A673 (cell line): Measurements from ENCODE around the gene GPR160. TPM values are rescaled to one million over a fixed set of nuclear protein-coding genes. Genes with fewer than 3 reads are reported as not detected.

Experiments
- BruUV-seq: library from RNA; stranded (reverse); fragments of 400-500 nt; replicated peaks from 2 replicates; lab custom pipeline; 2021; lab: Mats Ljungman, UMichigan
- CTCF ChIA-PET: fragments of 300-600 bp; sonication (Branson Sonifier 250); formaldehyde crosslinking; loops from one replicate; lab custom pipeline; 2022; ENCODE audit warnings: antibody characterized with exemption; lab: Charles Lee
- POLR2A ChIA-PET: fragments of 300-600 bp; sonication (Branson Sonifier 250); formaldehyde crosslinking; loops from one replicate; lab custom pipeline; 2022; ENCODE audit warnings: antibody characterized with exemption; ENCODE audit not compliant: low non-redundant PET; lab: Charles Lee
- DNase-seq: peaks from one replicate; pipeline ENCODE4 v3.0.0-alpha.2; 2015; ENCODE audit warnings: low spot score
- H3K27ac ChIP-seq: fragments of 200-600 bp; sonication (generic); 2 replicates; pipeline ENCODE4 v1.5.1; 2016; ENCODE audit warnings: mixed run types, low read depth, mild to moderate bottlenecking, mixed read lengths, antibody characterized with exemption, low read length; ENCODE audit not compliant: poor library complexity, severe bottlenecking
- H3K27me3 ChIP-seq: fragments of 200-600 bp; sonication (generic); replicated peaks from 2 replicates; pipeline ENCODE4 v1.6.1; 2017; ENCODE audit warnings: mixed run types, low read depth, mild to moderate bottlenecking, mixed read lengths, antibody characterized with exemption, low read length; ENCODE audit not compliant: insufficient read depth, poor library complexity
- H3K36me3 ChIP-seq: fragments of 200-600 bp; sonication (generic); 2 replicates; pipeline ENCODE4 v1.6.1; 2016; ENCODE audit warnings: mixed run types, mild to moderate bottlenecking, mixed read lengths, antibody characterized with exemption, low read length; ENCODE audit not compliant: insufficient read depth, poor library complexity, severe bottlenecking
- H3K4me1 ChIP-seq: fragments of 200-600 bp; sonication (generic); 2 replicates; pipeline ENCODE4 v1.6.1; 2017; ENCODE audit warnings: mixed run types, mild to moderate bottlenecking, mixed read lengths, antibody characterized with exemption, low read length; ENCODE audit not compliant: insufficient read depth, poor library complexity, severe bottlenecking
- H3K4me3 ChIP-seq: fragments of 200-600 bp; sonication (generic); 2 replicates; pipeline ENCODE4 v1.5.1; 2016; ENCODE audit warnings: low read depth, mixed run types, mild to moderate bottlenecking, mixed read lengths, low read length; ENCODE audit not compliant: poor library complexity, severe bottlenecking
- H3K9me3 ChIP-seq: fragments of 200-600 bp; sonication (generic); 2 replicates; pipeline ENCODE4 v1.6.1; 2016; ENCODE audit warnings: mixed run types, low read depth, mild to moderate bottlenecking, mixed read lengths, antibody characterized with exemption, low read length; ENCODE audit not compliant: poor library complexity, severe bottlenecking
- EZH2 ChIP-seq: fragments of 200-600 bp; sonication (generic); IDR thresholded peaks from 2 replicates; pipeline ENCODE4 v1.6.1; 2017; ENCODE audit warnings: borderline replicate concordance, low read depth, mild to moderate bottlenecking, mixed read lengths, antibody characterized with exemption, low read length; ENCODE audit not compliant: poor library complexity, severe bottlenecking
- intact Hi-C: fragments of 100-400 bp; cut with micrococcal nuclease; formaldehyde crosslinking; loops from one replicate; pipeline ENCODE4 v1.10.0; 2022; ENCODE audit not compliant: unreplicated experiment
- total RNA-seq: library from RNA; stranded (reverse); gene quantifications from 2 replicates; pipeline ENCODE4 v1.2.3, GENCODE V29; 2021
- TF ChIP-seq, protein P1 (sequence below): fragments of 300-800, 200-600 bp; sonication (generic); conservative IDR thresholded peaks from 2 replicates; pipeline ENCODE4 v1.5.1; 2017; ENCODE audit warnings: low read depth, mild to moderate bottlenecking, antibody characterized with exemption, low read length, moderate library complexity, mixed read lengths

Gene GPR160
- total RNA-seq, 1 experiment from 2014 or later, result 11.2 TPM

DNA sequence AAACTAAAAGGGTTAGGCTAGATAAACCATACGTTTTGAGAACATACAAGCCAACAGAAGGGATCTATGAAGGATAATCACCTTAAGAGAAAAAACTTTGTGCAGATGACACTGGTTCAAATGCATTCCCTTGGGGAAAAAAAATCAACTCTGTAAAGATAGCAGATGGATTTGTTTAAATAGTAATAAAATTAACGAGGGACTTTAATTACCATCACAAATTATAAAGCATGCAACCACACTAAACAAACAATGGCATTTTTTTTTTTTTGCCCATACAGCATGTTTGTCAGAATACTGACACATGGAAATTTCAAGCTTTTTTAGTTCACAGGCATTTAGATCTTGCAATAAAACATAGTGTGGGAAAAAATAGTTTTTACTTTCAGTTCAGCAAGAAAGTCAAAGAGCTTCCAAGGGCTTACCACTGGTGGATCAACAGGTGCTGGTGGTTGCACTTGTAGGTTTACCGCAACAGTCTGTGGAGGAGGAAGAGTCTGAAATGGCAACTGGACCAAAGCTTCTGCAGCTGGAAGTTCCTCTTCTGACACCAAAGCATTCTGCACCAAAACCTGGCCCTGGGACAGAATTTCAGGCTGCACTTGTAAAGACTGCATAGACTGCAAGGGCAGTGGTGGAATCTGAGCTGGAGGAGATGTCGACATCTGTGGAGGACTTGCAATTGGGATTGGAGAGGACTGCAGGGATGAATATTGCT, 90.6 kb downstream of the GPR160 start:
- TF ChIP-seq, protein P1, sequence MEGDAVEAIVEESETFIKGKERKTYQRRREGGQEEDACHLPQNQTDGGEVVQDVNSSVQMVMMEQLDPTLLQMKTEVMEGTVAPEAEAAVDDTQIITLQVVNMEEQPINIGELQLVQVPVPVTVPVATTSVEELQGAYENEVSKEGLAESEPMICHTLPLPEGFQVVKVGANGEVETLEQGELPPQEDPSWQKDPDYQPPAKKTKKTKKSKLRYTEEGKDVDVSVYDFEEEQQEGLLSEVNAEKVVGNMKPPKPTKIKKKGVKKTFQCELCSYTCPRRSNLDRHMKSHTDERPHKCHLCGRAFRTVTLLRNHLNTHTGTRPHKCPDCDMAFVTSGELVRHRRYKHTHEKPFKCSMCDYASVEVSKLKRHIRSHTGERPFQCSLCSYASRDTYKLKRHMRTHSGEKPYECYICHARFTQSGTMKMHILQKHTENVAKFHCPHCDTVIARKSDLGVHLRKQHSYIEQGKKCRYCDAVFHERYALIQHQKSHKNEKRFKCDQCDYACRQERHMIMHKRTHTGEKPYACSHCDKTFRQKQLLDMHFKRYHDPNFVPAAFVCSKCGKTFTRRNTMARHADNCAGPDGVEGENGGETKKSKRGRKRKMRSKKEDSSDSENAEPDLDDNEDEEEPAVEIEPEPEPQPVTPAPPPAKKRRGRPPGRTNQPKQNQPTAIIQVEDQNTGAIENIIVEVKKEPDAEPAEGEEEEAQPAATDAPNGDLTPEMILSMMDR, result no peak
- TF ChIP-seq EZH2, result no peak
- Histone ChIP-seq H3K27me3 (no peaks in the 10 kb centered on the region), H3K36me3 (peaks cover 29% of the 10 kb centered on the region), H3K4me1 (peaks cover 33% of the 10 kb centered on the region), H3K4me3 (no peak overlapping the region), H3K27ac (peak overlapping the region; percentile 61), H3K9me3 (no peaks in the 10 kb centered on the region)
- BruUV-seq, result no TSS peak
- intact Hi-C loops, result no loop called here
- POLR2A ChIA-PET, result no interaction called here
- CTCF ChIA-PET, result interaction anchor here (0.5 to 0.8 kb wide), 2 partner anchors 11 to 65 kb away, joined by 4 to 6 read pairs; no protein-coding TSS in a partner anchor
- DNase-seq, result peak; percentile 31

DNA sequence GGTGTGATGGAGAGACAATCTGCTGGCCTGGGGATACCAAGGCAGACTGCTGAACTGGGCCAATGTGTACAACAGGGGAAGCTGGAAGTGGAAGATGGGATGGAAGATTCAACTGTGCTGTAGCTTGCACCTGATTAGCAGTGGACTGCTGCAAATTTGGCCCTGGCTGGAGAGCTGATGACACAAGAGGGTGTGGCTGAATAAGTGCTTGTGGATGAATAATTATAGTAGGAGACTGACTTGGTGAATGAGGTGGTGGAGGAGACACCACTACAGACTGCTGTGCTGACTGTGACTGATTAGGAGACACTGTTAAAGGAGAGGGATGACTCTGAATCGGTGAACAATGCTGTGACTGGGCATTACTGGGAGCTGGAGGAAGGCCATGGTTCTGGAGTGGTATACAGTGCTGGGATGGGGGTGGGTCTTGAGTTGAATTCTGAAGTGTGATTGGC, 91.2 kb downstream of the GPR160 start:
- H3K27me3 ChIP-seq, result no peaks in the 10 kb centered on the region
- H3K36me3 ChIP-seq, result peaks cover 32% of the 10 kb centered on the region
- TF ChIP-seq, protein P1, result no peak
- no peak for TF ChIP-seq EZH2
- peak; percentile 24 for DNase-seq
- TSS peak; percentile 19 for BruUV-seq
- ChIA-PET POLR2A (no interaction called here), CTCF (interaction anchor here (0.5 to 0.8 kb wide), 2 partner anchors 11 to 65 kb away, joined by 4 to 6 read pairs; no protein-coding TSS in a partner anchor)
- H3K9me3 ChIP-seq, result no peaks in the 10 kb centered on the region
- H3K4me1 ChIP-seq, result peaks cover 33% of the 10 kb centered on the region
- intact Hi-C loops, result no loop called here
- no peak overlapping the region for H3K4me3 ChIP-seq
- peak overlapping the region; percentile 61 for H3K27ac ChIP-seq

DNA sequence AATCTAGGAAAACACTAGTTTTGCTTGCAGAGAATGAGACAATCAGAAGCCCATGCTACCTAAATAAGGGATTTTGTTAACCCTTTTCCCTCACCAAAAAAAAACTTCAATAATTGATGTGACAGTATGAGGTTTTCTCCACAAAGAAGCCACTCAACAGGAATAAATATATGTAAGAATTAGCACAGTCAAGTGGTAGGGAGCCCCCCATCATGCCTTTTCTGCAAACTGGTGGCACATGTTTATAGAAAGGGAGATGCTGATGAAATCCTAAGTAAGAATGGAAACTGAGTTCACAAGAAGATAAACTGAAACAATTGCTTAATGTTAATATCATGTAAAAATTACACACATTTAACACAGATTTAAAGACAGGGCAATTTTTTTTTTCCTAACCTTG, 92.7 kb downstream of the GPR160 start:
- TF ChIP-seq EZH2, result no peak
- TF ChIP-seq, protein P1, result no peak
- no peak for DNase-seq
- ChIA-PET CTCF (no interaction called here), POLR2A (no interaction called here)
- Histone ChIP-seq H3K9me3 (no peaks in the 10 kb centered on the region), H3K27ac (peak overlapping the region; percentile 49), H3K4me3 (no peak overlapping the region), H3K27me3 (no peaks in the 10 kb centered on the region), H3K36me3 (peaks cover 29% of the 10 kb centered on the region), H3K4me1 (peaks cover 33% of the 10 kb centered on the region)
- no TSS peak for BruUV-seq
- intact Hi-C loops, result no loop called here
